SK-N-SH (cell line): ENCODE results near the gene SEMA4G. TPM values are rescaled to one million over a fixed set of nuclear protein-coding genes. Genes with fewer than 3 reads are reported as not detected.
A peak's percentile ranks its signal among the peaks of the same experiment; 100 is the strongest.

Source experiments
- CTCF ChIA-PET: fragments of 300-600, 350-600 bp; formaldehyde crosslinking; extraction: SDS; loops from one replicate; lab custom pipeline; 2021; lab: Yijun Ruan, JAX
- POLR2A ChIA-PET: fragments of 350-600 bp; sonication (Branson Sonifier 250); formaldehyde crosslinking; extraction: SDS; loops from one replicate; lab custom pipeline; 2020; ENCODE audit warnings: antibody characterized with exemption, inconsistent platforms; lab: Yijun Ruan, JAX
- DNase-seq: peaks from one replicate; pipeline ENCODE4 v3.0.0; 2012
- H2AFZ ChIP-seq: fragments of 200-600 bp; sonication (generic); 2 replicates; pipeline ENCODE4 v1.8.1; 2016; ENCODE audit warnings: antibody characterized with exemption, mild to moderate bottlenecking, low read depth
- H3F3A ChIP-seq: fragments of 200-600 bp; sonication (generic); replicated peaks from 2 replicates; pipeline ENCODE3; 2016; ENCODE audit warnings: antibody characterized with exemption, mild to moderate bottlenecking; ENCODE audit not compliant: insufficient read depth
- H3K27ac ChIP-seq, 2 experiments: fragments of 200-500 bp in 1 of 2; fragments of 200-600 bp in 1 of 2; sonication (Bioruptor generic) in 1 of 2; sonication (generic), shearing (Covaris generic) in 1 of 2; 2 replicates each; pipeline versions ENCODE4 v1.5.1 to v1.6.1; 2014 to 2016; ENCODE audit warnings: low read depth in 2 of 2, inconsistent platforms in 1 of 2, low read length in 1 of 2, mild to moderate bottlenecking in 1 of 2, mixed read lengths in 1 of 2
- H3K27me3 ChIP-seq: fragments of 200-600 bp; sonication (generic), shearing (Covaris generic); 2 replicates; pipeline ENCODE4 v1.6.1; 2016; ENCODE audit warnings: mixed run types; ENCODE audit not compliant: insufficient read depth
- H3K36me3 ChIP-seq, 2 experiments: fragments of 200-500 bp in 1 of 2; fragments of 200-600 bp in 1 of 2; sonication (Bioruptor generic) in 1 of 2; sonication (generic) in 1 of 2; replicated peaks in 1 of 2; 2 replicates each; pipeline versions ENCODE3 to v1.5.1; 2014 to 2016; ENCODE audit warnings: low read length in 1 of 2, mild to moderate bottlenecking in 1 of 2; ENCODE audit not compliant: insufficient read depth in 2 of 2, control insufficient read depth in 1 of 2
- H3K4me1 ChIP-seq, 2 experiments: fragments of 200-500 bp in 1 of 2; fragments of 200-600 bp in 1 of 2; sonication (Bioruptor generic) in 1 of 2; sonication (generic), shearing (Covaris generic) in 1 of 2; 2 replicates each; pipeline versions ENCODE4 v1.5.1 to v1.6.1; 2014 to 2016; ENCODE audit warnings: low read depth in 1 of 2, low read length in 1 of 2, mixed run types in 1 of 2; ENCODE audit not compliant: insufficient read depth in 2 of 2, control insufficient read depth in 1 of 2
- H3K4me2 ChIP-seq: fragments of 200-600 bp; sonication (generic), shearing (Covaris generic); 2 replicates; pipeline ENCODE4 v1.6.1; 2017; ENCODE audit warnings: mixed run types
- H3K4me3 ChIP-seq, 2 experiments: fragments of 200-500 bp in 1 of 2; fragments of 200-600 bp in 1 of 2; sonication (Bioruptor generic) in 1 of 2; sonication (generic), shearing (Covaris generic) in 1 of 2; 2 replicates each; pipeline versions ENCODE4 v1.5.1 to v1.8.1; 2014 to 2016; ENCODE audit warnings: low read depth in 2 of 2, inconsistent platforms in 1 of 2, low read length in 1 of 2, mild to moderate bottlenecking in 1 of 2, mixed read lengths in 1 of 2, moderate library complexity in 1 of 2
- H3K79me2 ChIP-seq: fragments of 200-600 bp; sonication (generic); 2 replicates; pipeline ENCODE4 v1.8.1; 2017; ENCODE audit warnings: mild to moderate bottlenecking; ENCODE audit not compliant: insufficient read depth
- H3K9ac ChIP-seq: fragments of 200-600 bp; sonication (generic); 2 replicates; pipeline ENCODE4 v1.6.1; 2017; ENCODE audit warnings: mixed run types
- H3K9me2 ChIP-seq: fragments of 200-600 bp; sonication (generic); 2 replicates; pipeline ENCODE4 v1.6.1; 2017; ENCODE audit warnings: mixed run types
- H3K9me3 ChIP-seq: fragments of 200-600 bp; sonication (generic); 2 replicates; pipeline ENCODE4 v1.6.1; 2017; ENCODE audit warnings: mixed run types, mild to moderate bottlenecking, moderate library complexity
- H4K20me1 ChIP-seq: fragments of 200-600 bp; sonication (generic); 2 replicates; pipeline ENCODE4 v1.6.1; 2017; ENCODE audit warnings: mild to moderate bottlenecking, mixed run types; ENCODE audit not compliant: insufficient read depth
- CTCF ChIP-seq: fragments of 200-600 bp; sonication (generic); IDR thresholded peaks from 2 replicates; pipeline ENCODE4 v1.6.1; 2017; ENCODE audit warnings: antibody characterized with exemption, mild to moderate bottlenecking, moderate library complexity
- EP300 ChIP-seq, 2 experiments: IDR thresholded peaks; 2 replicates each; pipeline versions ENCODE4 v1.4.0 to v1.6.1; 2012; ENCODE audit warnings: borderline replicate concordance in 1 of 2, low read depth in 1 of 2, low read length in 1 of 2
- FOSL2 ChIP-seq: IDR thresholded peaks from 2 replicates; pipeline ENCODE4 v1.4.0; 2012; ENCODE audit warnings: low read depth, mild to moderate bottlenecking, moderate library complexity, borderline replicate concordance
- FOXJ3 ChIP-seq: sonication (generic); formaldehyde crosslinking; IDR thresholded peaks from 2 replicates; pipeline ENCODE4 v1.5.1; 2020; ENCODE audit warnings: mild to moderate bottlenecking, missing genetic modification reagents
- GATA2 ChIP-seq: sonication (generic); formaldehyde crosslinking; IDR thresholded peaks from 2 replicates; pipeline ENCODE4 v1.5.0; 2020; ENCODE audit warnings: mild to moderate bottlenecking, missing genetic modification reagents
- IRF3 ChIP-seq: fragments of 150-350 bp; IDR thresholded peaks from 2 replicates; pipeline ENCODE4 v1.6.1; 2016; ENCODE audit warnings: mild to moderate bottlenecking, low read depth, low read length
- JUND ChIP-seq: IDR thresholded peaks from 2 replicates; pipeline ENCODE4 v1.4.0; 2012
- MAX ChIP-seq: IDR thresholded peaks from 2 replicates; pipeline ENCODE4 v1.4.0; 2012; ENCODE audit warnings: low read depth
- MEF2A ChIP-seq: IDR thresholded peaks from 2 replicates; pipeline ENCODE4 v1.4.0; 2012; ENCODE audit warnings: low read depth, borderline replicate concordance
- MXI1 ChIP-seq: IDR thresholded peaks from 2 replicates; pipeline ENCODE4 v1.6.1; 2012; ENCODE audit warnings: mild to moderate bottlenecking, low read depth, low read length, improper control_type of control experiment
- NRF1 ChIP-seq: IDR thresholded peaks from 2 replicates; pipeline ENCODE4 v1.6.1; 2012; ENCODE audit warnings: low read depth, mild to moderate bottlenecking, low read length
- PBX3 ChIP-seq: IDR thresholded peaks from 2 replicates; pipeline ENCODE4; 2012
- POLR2AphosphoS5 ChIP-seq: IDR thresholded peaks from 2 replicates; pipeline ENCODE4 v1.6.1; 2012; ENCODE audit warnings: low read depth, low read length
- RAD21 ChIP-seq: IDR thresholded peaks from 2 replicates; pipeline ENCODE4 v1.6.1; 2012; ENCODE audit warnings: mild to moderate bottlenecking, low read length
- RXRA ChIP-seq: IDR thresholded peaks from 2 replicates; pipeline ENCODE4 v1.4.0; 2012; ENCODE audit warnings: low read depth, mild to moderate bottlenecking, borderline replicate concordance
- SIN3A ChIP-seq: IDR thresholded peaks from 2 replicates; pipeline ENCODE4 v1.6.1; 2012; ENCODE audit warnings: low read depth, mild to moderate bottlenecking, low read length, moderate library complexity, borderline replicate concordance
- TAF1 ChIP-seq: IDR thresholded peaks from 2 replicates; pipeline ENCODE4 v1.6.1; 2012; ENCODE audit warnings: low read depth, mild to moderate bottlenecking, low read length, moderate library complexity, borderline replicate concordance
- TCF12 ChIP-seq: IDR thresholded peaks from 2 replicates; pipeline ENCODE4 v1.4.0; 2012
- TEAD4 ChIP-seq: IDR thresholded peaks from 2 replicates; pipeline ENCODE4 v1.4.0; 2012; ENCODE audit warnings: mild to moderate bottlenecking, borderline replicate concordance; ENCODE audit not compliant: insufficient read depth
- WGBS: methylation state at CpG from one replicate; pipeline ENCODE4 v1.1.6; 2017; ENCODE audit warnings: low lambda C conversion rate; 5-methylcytosine and 5-hydroxymethylcytosine counted together
- polyA plus RNA-seq, 3 experiments: library from polyadenylated mRNA; depleted of rRNA; stranded (reverse); fragments of >200 nt; gene quantifications; 2 replicates each; pipeline ENCODE4 v1.2.3, GENCODE V29; 2012

Gene SEMA4G
- polyA plus RNA-seq, 1 of the 3 experiments (the other 2 are of a cell fraction) = 16.2 TPM

GRCh38 chr10:100987685-100988049 lies 18.4 kb downstream of the SEMA4G start:
- H3K9ac ChIP-seq = peak overlapping the region; percentile 84
- no peaks in the 10 kb centered on the region for H3K9me3 ChIP-seq
- POLR2A ChIA-PET = interaction anchor here (0.8 to 1.0 kb wide), 2 partner anchors 10 to 19 kb away, joined by 3 read pairs; no protein-coding TSS in a partner anchor
- H3K27me3 ChIP-seq = no peaks in the 10 kb centered on the region
- H3K9me2 ChIP-seq = no peaks in the 10 kb centered on the region
- H3K4me1 ChIP-seq = peaks cover 21 to 45% of the 10 kb centered on the region in 2 experiments
- H3K36me3 ChIP-seq = peaks cover 29 to 47% of the 10 kb centered on the region in 2 experiments
- peak overlapping the region; percentile 90 for H2AFZ ChIP-seq
- no peak for TF ChIP-seq GATA2
- TF ChIP-seq, all 33 proteins: peak for 0
- Histone ChIP-seq H3K4me3 (peak overlapping the region; percentile 85 to 98), H4K20me1 (0 out of 2 replicates have a peak, but pooled peaks cover 4% of the 10 kb centered on the region), H3K27ac (peak overlapping the region; percentile 56 to 95; a peak in 2 of 4 replicates), H3F3A (no peaks in the 10 kb centered on the region), H3K79me2 (peaks cover 57% of the 10 kb centered on the region), H3K4me2 (peak overlapping the region; percentile 98)
- DNase-seq = no peak
- CTCF ChIA-PET = interaction anchor here (0.7 to 24.5 kb wide), 5 partner anchors 10 to 29 kb away, joined by 3 to 443 read pairs (median 17); partner anchors contain the start of gene LZTS2
- under 1% methylated on average over 15 of the region's 15 CpGs for WGBS

GRCh38 chr10:100988166-100988565 lies 18.9 kb downstream of the SEMA4G start:
- H3K27me3 ChIP-seq = no peaks in the 10 kb centered on the region
- TF ChIP-seq JUND = no peak
- TF ChIP-seq CTCF = no peak
- no peak for TF ChIP-seq RAD21
- TF ChIP-seq RXRA = no peak
- no peak for TF ChIP-seq TAF1
- no peak for TF ChIP-seq POLR2AphosphoS5
- no peak for TF ChIP-seq EP300 (IDR thresholded peaks at IDR 0.05; ENCODE audit: borderline replicate concordance in 1 of 2, low read depth in 1 of 2, low read length in 1 of 2)
- no peak for TF ChIP-seq NRF1
- TF ChIP-seq SIN3A = no peak
- TF ChIP-seq FOSL2 = no peak
- no peak for TF ChIP-seq FOXJ3 (CRISPR knock-in tag)
- no peak for TF ChIP-seq TCF12
- TF ChIP-seq MXI1 = no peak
- no peak for TF ChIP-seq MEF2A
- no peak for TF ChIP-seq PBX3
- TF ChIP-seq MAX = no peak
- no peak for TF ChIP-seq TEAD4
- no peak for TF ChIP-seq IRF3
- H3K79me2 ChIP-seq = peaks cover 57% of the 10 kb centered on the region
- POLR2A ChIA-PET = interaction anchor here (1.0 kb wide), 1 partner anchor 18 kb away, joined by 3 read pairs; no protein-coding TSS in a partner anchor
- peaks cover 29 to 47% of the 10 kb centered on the region in 2 experiments for H3K36me3 ChIP-seq
- no peaks in the 10 kb centered on the region for H3K9me2 ChIP-seq
- peak overlapping the region; percentile 85 to 98 for H3K4me3 ChIP-seq
- peak overlapping the region; percentile 98 for H3K4me2 ChIP-seq
- H4K20me1 ChIP-seq = 0 out of 2 replicates have a peak, but pooled peaks cover 4% of the 10 kb centered on the region
- H3K9ac ChIP-seq = peak overlapping the region; percentile 84
- H2AFZ ChIP-seq = no peak overlapping the region
- H3K4me1 ChIP-seq = peaks cover 21 to 45% of the 10 kb centered on the region in 2 experiments
- WGBS = 22% methylated on average over 10 of the region's 10 CpGs
- no peak for DNase-seq
- peaks cover 2% of the 10 kb centered on the region for H3F3A ChIP-seq
- CTCF ChIA-PET = interaction anchor here (0.7 to 24.5 kb wide), 6 partner anchors 10 to 53 kb away, joined by 3 to 443 read pairs (median 10); partner anchors contain the start of gene LZTS2
- no peak overlapping the region; a peak in 1 of 4 replicates for H3K27ac ChIP-seq
- H3K9me3 ChIP-seq = no peaks in the 10 kb centered on the region
